Loucy (cell line): Measurements from ENCODE around the gene RHOT1.
"Not testable (repeated sequence)": the region's sequence is repeated elsewhere in the genome, so short reads cannot be mapped to it uniquely, and the experiment has no call there.

Experiments
- H2AFZ ChIP-seq: fragments of 200-600 bp; sonication (generic); 2 replicates; pipeline ENCODE4 v1.6.0; 2016; ENCODE audit warnings: antibody characterized with exemption, mild to moderate bottlenecking, low read length, moderate library complexity
- H3F3A ChIP-seq: fragments of 200-600 bp; 2 replicates; pipeline ENCODE4 v1.6.0; 2016; ENCODE audit warnings: antibody characterized with exemption, low read depth, mild to moderate bottlenecking
- H3K27me3 ChIP-seq: fragments of 200-600 bp; sonication (generic); 2 replicates; pipeline ENCODE4 v1.6.1; 2014; ENCODE audit warnings: low read length, mild to moderate bottlenecking; ENCODE audit not compliant: insufficient read depth, poor library complexity, severe bottlenecking
- H3K36me3 ChIP-seq: fragments of 200-600 bp; sonication (generic); 2 replicates; pipeline ENCODE4 v1.6.1; 2016; ENCODE audit warnings: low read length; ENCODE audit not compliant: insufficient read depth
- H3K4me1 ChIP-seq: fragments of 200-600 bp; sonication (generic); 2 replicates; pipeline ENCODE4 v1.5.1; 2014; ENCODE audit warnings: low read length, mild to moderate bottlenecking; ENCODE audit not compliant: insufficient read depth, poor library complexity, severe bottlenecking
- H3K4me2 ChIP-seq: fragments of 200-600 bp; sonication (generic); 2 replicates; pipeline ENCODE4 v1.6.0; 2014; ENCODE audit warnings: antibody characterized with exemption, low read length, low read depth, mild to moderate bottlenecking; ENCODE audit not compliant: poor library complexity, severe bottlenecking
- H3K4me3 ChIP-seq: fragments of 200-600 bp; sonication (generic); 2 replicates; pipeline ENCODE4 v1.5.1; 2014; ENCODE audit warnings: low read length, mild to moderate bottlenecking, mixed read lengths; ENCODE audit not compliant: poor library complexity, severe bottlenecking
- H3K79me2 ChIP-seq: fragments of 200-600 bp; sonication (generic); 2 replicates; pipeline ENCODE4 v1.6.1; 2014; ENCODE audit warnings: low read length; ENCODE audit not compliant: insufficient read depth
- H3K9ac ChIP-seq: fragments of 200-600 bp; sonication (generic); 2 replicates; pipeline ENCODE4 v1.6.0; 2014; ENCODE audit warnings: mild to moderate bottlenecking, low read depth, low read length, moderate library complexity; ENCODE audit not compliant: poor library complexity, severe bottlenecking
- H3K9me2 ChIP-seq: fragments of 200-600 bp; sonication (generic); replicated peaks from 2 replicates; pipeline ENCODE4 v1.6.1; 2016; ENCODE audit warnings: low read depth, low read length, mixed read lengths
- H3K9me3 ChIP-seq: fragments of 200-600 bp; sonication (generic); 2 replicates; pipeline ENCODE4 v1.6.1; 2014; ENCODE audit warnings: mild to moderate bottlenecking, antibody characterized with exemption, low read length, low read depth; ENCODE audit not compliant: insufficient read depth
- H4K20me1 ChIP-seq: fragments of 200-600 bp; sonication (generic); 2 replicates; pipeline ENCODE4 v1.6.0; 2014; ENCODE audit warnings: antibody characterized with exemption, low read length, mild to moderate bottlenecking; ENCODE audit not compliant: insufficient read depth, poor library complexity, severe bottlenecking
- CTCF ChIP-seq: fragments of 200-600 bp; sonication (generic); conservative IDR thresholded peaks from 2 replicates; pipeline ENCODE4 v1.5.1; 2014; ENCODE audit warnings: mild to moderate bottlenecking, antibody characterized with exemption, low read length
- EZH2phosphoT487 ChIP-seq: fragments of 200-600 bp; IDR thresholded peaks from 2 replicates; pipeline ENCODE4 v1.6.1; 2018; ENCODE audit warnings: antibody characterized with exemption, mild to moderate bottlenecking, moderate library complexity, borderline replicate concordance

The RHOT1 gene

GRCh38 chr17:32142038-32142856 lies at the start of gene RHOT1:
TSS of gene RHOT1 (plus strand) at chr17:32142502. CDS start at chr17:32142693, 191 bp downstream.
- H3K79me2 ChIP-seq, result peaks cover 40% of the 10 kb centered on the region
- H3K9me3 ChIP-seq, result no peaks in the 10 kb centered on the region
- peaks cover 20% of the 10 kb centered on the region for H3K4me1 ChIP-seq
- peak within 1 kb of the TSS; percentile 88 for H3K9ac ChIP-seq
- peak within 1 kb of the TSS; percentile 99 for H2AFZ ChIP-seq
- H3K27me3 ChIP-seq, result no peaks in the 10 kb centered on the region
- H3K9me2 ChIP-seq, result no peaks in the 10 kb centered on the region
- H3F3A ChIP-seq, result peaks cover under 1% of the 10 kb centered on the region; the same call in 1 of the 2 replicates
- no peak for TF ChIP-seq EZH2phosphoT487
- peak; percentile 55 for TF ChIP-seq CTCF
- H4K20me1 ChIP-seq, result peaks cover 11% of the 10 kb centered on the region
- no peaks in the 10 kb centered on the region for H3K36me3 ChIP-seq
- peak within 1 kb of the TSS; percentile 94 for H3K4me2 ChIP-seq
- peak within 1 kb of the TSS; percentile 97 for H3K4me3 ChIP-seq

GRCh38 chr17:32099686-32100085 lies 42.6 kb upstream of the RHOT1 start:
- H3K9me2 ChIP-seq, result no peaks in the 10 kb centered on the region
- no peak for TF ChIP-seq EZH2phosphoT487
- TF ChIP-seq CTCF, result no peak
- H3K79me2 ChIP-seq, result no peaks in the 10 kb centered on the region
- H3F3A ChIP-seq, result no peaks in the 10 kb centered on the region
- H2AFZ ChIP-seq, result no peak overlapping the region
- no peaks in the 10 kb centered on the region for H3K36me3 ChIP-seq
- no peak overlapping the region for H3K9ac ChIP-seq
- no peak overlapping the region for H3K4me3 ChIP-seq
- no peak overlapping the region for H3K4me2 ChIP-seq
- no peaks in the 10 kb centered on the region for H3K9me3 ChIP-seq
- peaks cover 8% of the 10 kb centered on the region for H3K4me1 ChIP-seq
- no peaks in the 10 kb centered on the region for H4K20me1 ChIP-seq
- no peaks in the 10 kb centered on the region for H3K27me3 ChIP-seq

GRCh38 chr17:32100323-32100722 lies 42.0 kb upstream of the RHOT1 start:
- H3K4me2 ChIP-seq, H3K27me3 ChIP-seq: not testable (repeated sequence)

More at GRCh38 chr17:32100323-32100722, 42.0 kb upstream of the RHOT1 start:
- not testable (repeated sequence) for H3K79me2 ChIP-seq, H3F3A ChIP-seq, H3K4me3 ChIP-seq, H3K4me1 ChIP-seq, H3K9me3 ChIP-seq, H3K9ac ChIP-seq, H2AFZ ChIP-seq, H3K9me2 ChIP-seq, H4K20me1 ChIP-seq, H3K36me3 ChIP-seq
